Measurements from ENCODE around the gene SH3TC2. TPM values are rescaled to one million over a fixed set of nuclear protein-coding genes. Genes with fewer than 3 reads are reported as not detected.

The SH3TC2 gene
- total RNA-seq, 1 donor from 2014 or later, result 1.4 TPM

DNA sequence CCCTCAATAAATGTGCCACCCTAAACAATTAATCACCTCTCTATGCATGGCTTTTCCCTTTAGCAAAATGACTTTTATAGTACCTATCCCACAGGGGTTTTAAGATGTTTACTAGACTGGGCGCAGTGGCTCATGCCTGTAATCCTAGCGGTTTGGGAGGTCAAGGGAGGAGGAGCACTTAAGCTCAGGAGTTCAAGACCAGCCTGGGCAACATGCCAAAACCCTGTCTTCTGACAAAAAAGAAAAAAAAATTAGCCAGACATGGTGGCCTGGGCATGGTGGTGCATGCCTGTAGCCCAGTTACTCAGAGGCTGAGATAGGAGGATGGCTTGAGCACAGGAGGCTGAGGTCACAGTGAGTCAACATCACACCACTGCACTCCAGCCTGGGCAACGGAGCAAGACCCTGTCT is 13.5 kb downstream of the SH3TC2 start:
- no peaks in the 10 kb centered on the region for H3K36me3 ChIP-seq
- no peak for ATAC-seq
- intact Hi-C loops (cut with DNase I), result no loop called here

DNA sequence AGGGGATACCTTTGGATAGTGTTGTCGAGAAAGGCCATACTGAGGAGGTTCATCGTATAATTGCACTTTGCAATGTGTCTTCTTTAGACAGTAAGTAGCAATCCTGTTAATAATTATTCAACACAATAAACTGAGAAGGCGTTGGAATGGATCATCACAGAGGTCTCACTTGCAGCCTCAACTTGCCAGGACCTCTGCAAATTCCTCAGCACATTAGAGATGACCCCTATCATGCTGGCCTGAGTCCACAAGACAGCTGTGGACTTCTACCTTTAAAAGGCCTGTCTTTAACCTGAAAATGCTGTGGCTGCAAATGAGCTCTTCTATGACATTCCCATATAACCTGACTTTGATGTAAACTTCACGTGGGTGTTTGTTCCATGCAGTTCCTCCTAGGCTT is 14.1 kb downstream of the SH3TC2 start:
- Histone ChIP-seq H3K27me3 (no peaks in the 10 kb centered on the region), H3K27ac (no peak overlapping the region), H3K4me1 (no peaks in the 10 kb centered on the region), H3K4me3 (no peak overlapping the region), H3K36me3 (no peaks in the 10 kb centered on the region), H3K9me3 (no peaks in the 10 kb centered on the region)
- ATAC-seq (no peak), DNase-seq (no peak)
- intact Hi-C loops (cut with DNase I), result no loop called here
- TF ChIP-seq, protein P1, sequence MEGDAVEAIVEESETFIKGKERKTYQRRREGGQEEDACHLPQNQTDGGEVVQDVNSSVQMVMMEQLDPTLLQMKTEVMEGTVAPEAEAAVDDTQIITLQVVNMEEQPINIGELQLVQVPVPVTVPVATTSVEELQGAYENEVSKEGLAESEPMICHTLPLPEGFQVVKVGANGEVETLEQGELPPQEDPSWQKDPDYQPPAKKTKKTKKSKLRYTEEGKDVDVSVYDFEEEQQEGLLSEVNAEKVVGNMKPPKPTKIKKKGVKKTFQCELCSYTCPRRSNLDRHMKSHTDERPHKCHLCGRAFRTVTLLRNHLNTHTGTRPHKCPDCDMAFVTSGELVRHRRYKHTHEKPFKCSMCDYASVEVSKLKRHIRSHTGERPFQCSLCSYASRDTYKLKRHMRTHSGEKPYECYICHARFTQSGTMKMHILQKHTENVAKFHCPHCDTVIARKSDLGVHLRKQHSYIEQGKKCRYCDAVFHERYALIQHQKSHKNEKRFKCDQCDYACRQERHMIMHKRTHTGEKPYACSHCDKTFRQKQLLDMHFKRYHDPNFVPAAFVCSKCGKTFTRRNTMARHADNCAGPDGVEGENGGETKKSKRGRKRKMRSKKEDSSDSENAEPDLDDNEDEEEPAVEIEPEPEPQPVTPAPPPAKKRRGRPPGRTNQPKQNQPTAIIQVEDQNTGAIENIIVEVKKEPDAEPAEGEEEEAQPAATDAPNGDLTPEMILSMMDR (IDR thresholded peaks at IDR 0.05), result no peak

More for the DNA sequence above, 13.5 kb downstream of the SH3TC2 start:
- no peak for DNase-seq
- Histone ChIP-seq H3K27ac (no peak overlapping the region), H3K4me3 (no peak overlapping the region), H3K9me3 (no peaks in the 10 kb centered on the region), H3K27me3 (no peaks in the 10 kb centered on the region), H3K4me1 (no peaks in the 10 kb centered on the region)
- TF ChIP-seq, protein P1 (IDR thresholded peaks at IDR 0.05), result no peak

DNA sequence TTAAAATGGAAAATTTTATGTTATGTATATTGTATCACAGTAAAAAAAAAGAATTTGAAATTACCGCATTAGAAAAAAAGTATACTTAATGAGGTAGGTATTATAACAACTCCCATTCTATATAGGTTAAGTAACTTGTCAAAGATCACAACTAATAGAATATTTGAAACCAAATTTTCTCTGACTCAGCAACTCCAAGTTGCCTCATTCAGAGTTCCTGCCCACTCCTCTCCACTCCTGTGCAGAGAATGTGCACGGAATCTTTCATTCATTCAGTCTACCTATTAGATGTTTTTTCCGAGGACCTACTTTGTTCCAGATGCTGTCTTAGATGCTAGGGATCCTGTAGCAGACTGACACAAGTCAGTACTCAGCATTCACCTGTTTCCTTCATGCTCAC is 15.4 kb downstream of the SH3TC2 start:
- ATAC-seq, result no peak

DNA sequence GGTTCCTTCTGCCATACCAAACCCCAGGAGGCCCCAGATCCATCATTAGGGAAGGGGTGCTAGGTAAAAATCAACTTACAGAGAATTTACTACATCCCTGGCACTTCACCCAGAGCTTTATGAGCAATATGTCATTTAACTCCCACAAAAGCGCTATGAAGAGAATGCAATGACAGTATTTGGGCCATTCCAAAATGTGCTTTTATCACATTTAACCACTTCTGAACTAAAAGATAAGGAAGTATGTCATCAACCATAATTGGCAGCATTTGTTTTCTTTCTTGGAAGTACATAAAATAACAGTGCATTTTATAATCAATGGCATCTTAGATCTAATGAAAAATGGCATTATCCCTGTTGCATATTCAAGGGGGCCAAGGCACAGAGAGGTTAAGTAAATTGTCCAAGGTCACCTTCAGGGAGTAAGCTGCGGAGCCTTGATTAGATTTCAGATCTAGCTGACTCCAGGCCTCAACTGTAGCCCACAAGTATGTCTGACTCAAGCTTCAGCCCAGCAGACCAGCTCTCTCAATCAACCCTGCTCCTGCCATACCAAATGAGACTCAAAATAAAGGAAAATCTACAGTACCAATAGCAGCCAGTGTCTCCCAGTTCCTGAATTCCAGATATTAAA is 16.5 kb downstream of the SH3TC2 start:
- no peaks in the 10 kb centered on the region for H3K36me3 ChIP-seq
- DNase-seq, result no peak
- intact Hi-C loops (cut with DNase I), result no loop called here
- TF ChIP-seq, protein P1 (IDR thresholded peaks at IDR 0.05), result no peak
- no peaks in the 10 kb centered on the region for H3K27me3 ChIP-seq
- H3K4me1 ChIP-seq, result no peaks in the 10 kb centered on the region
- no peak overlapping the region for H3K4me3 ChIP-seq
- H3K9me3 ChIP-seq, result no peaks in the 10 kb centered on the region
- no peak overlapping the region for H3K27ac ChIP-seq
- no peak for ATAC-seq

More for the DNA sequence above, 15.4 kb downstream of the SH3TC2 start:
- intact Hi-C loops (cut with DNase I), result no loop called here
- Histone ChIP-seq H3K9me3 (no peaks in the 10 kb centered on the region), H3K4me3 (no peak overlapping the region), H3K27me3 (no peaks in the 10 kb centered on the region), H3K36me3 (no peaks in the 10 kb centered on the region), H3K4me1 (no peaks in the 10 kb centered on the region), H3K27ac (no peak overlapping the region)
- DNase-seq, result no peak
- TF ChIP-seq, protein P1 (IDR thresholded peaks at IDR 0.05), result no peak

DNA sequence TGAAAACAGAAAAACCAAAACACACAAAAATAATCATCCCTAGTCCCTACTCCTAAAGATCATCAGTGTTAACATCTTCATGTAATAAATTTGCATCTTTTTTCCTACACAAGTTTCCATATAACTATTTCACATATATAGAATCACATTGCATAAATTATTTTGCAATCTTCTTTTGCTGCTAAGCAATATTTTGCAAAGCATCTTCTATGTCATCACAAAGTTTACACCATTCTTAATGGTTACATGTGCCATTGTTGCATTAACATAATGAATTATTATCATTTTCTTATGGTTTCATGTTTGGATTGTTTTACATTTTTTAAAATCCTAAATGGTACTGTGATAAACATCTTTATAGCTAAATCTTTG is 17.8 kb downstream of the SH3TC2 start:
- no peaks in the 10 kb centered on the region for H3K4me1 ChIP-seq
- no peaks in the 10 kb centered on the region for H3K27me3 ChIP-seq
- no peaks in the 10 kb centered on the region for H3K36me3 ChIP-seq
- intact Hi-C loops (cut with DNase I), result no loop called here
- no peaks in the 10 kb centered on the region for H3K9me3 ChIP-seq
- no peak overlapping the region for H3K27ac ChIP-seq
- no peak for DNase-seq
- no peak for ATAC-seq
- TF ChIP-seq, protein P1 (IDR thresholded peaks at IDR 0.05), result no peak
- H3K4me3 ChIP-seq, result no peak overlapping the region

Data from upper lobe of right lung (tissue), 1 donor.